HepG2 (cell line): ENCODE results near the gene NACC2. TPM values are rescaled to one million over a fixed set of nuclear protein-coding genes. Genes with fewer than 3 reads are reported as not detected.
A peak's percentile ranks its signal among the peaks of the same experiment; 100 is the strongest.

Experiments
- CC2D1A ChIP-seq: sonication (generic); formaldehyde crosslinking; IDR thresholded peaks from 2 replicates; pipeline ENCODE4 v1.8.1; 2023; ENCODE audit warnings: mild to moderate bottlenecking, missing genetic modification reagents
- PHF20 ChIP-seq: sonication (generic); formaldehyde crosslinking; IDR thresholded peaks from 2 replicates; pipeline ENCODE4 v1.5.0; 2020; ENCODE audit warnings: mild to moderate bottlenecking, missing genetic modification reagents
- RBM39 ChIP-seq: fragments of 200-400 bp; formaldehyde crosslinking; IDR thresholded peaks from one replicate; pipeline ENCODE4 v1.6.1; 2018; ENCODE audit warnings: antibody characterized with exemption, mild to moderate bottlenecking, low read depth, low read length; ENCODE audit not compliant: poor library complexity, severe bottlenecking
- SATB2 ChIP-seq: sonication (generic); formaldehyde crosslinking; IDR thresholded peaks from 2 replicates; pipeline ENCODE4 v1.5.0; 2020; ENCODE audit warnings: missing genetic modification reagents
- XBP1 ChIP-seq: sonication (generic); formaldehyde crosslinking; IDR thresholded peaks from 2 replicates; pipeline ENCODE4 v1.5.0; 2020; ENCODE audit warnings: missing genetic modification reagents
- ZNF10 ChIP-seq: sonication (generic); formaldehyde crosslinking; IDR thresholded peaks from 2 replicates; pipeline ENCODE4 v1.4.0; 2020; ENCODE audit warnings: mild to moderate bottlenecking, low read depth, missing genetic modification reagents, borderline replicate concordance
- ZNF205 ChIP-seq: IDR thresholded peaks from 2 replicates; pipeline ENCODE4 v1.6.1; 2018; ENCODE audit warnings: missing biosample characterization, missing genetic modification reagents
- ZNF292 ChIP-seq: sonication (generic); formaldehyde crosslinking; IDR thresholded peaks from 2 replicates; pipeline ENCODE4 v1.8.1; 2022; ENCODE audit warnings: mild to moderate bottlenecking, low read depth, missing genetic modification reagents, borderline replicate concordance
- ZNF879 ChIP-seq: sonication (generic); formaldehyde crosslinking; IDR thresholded peaks from 2 replicates; pipeline ENCODE4 v1.8.1; 2023; ENCODE audit warnings: missing genetic modification reagents
- ZSCAN9 ChIP-seq: IDR thresholded peaks from 2 replicates; pipeline ENCODE4 v1.6.1; 2016; ENCODE audit warnings: borderline replicate concordance
- polyA plus RNA-seq, 8 experiments: library from polyadenylated mRNA; depleted of rRNA in 3 of 8; stranded (reverse) in 7 of 8; unstranded in 1 of 8; fragments of >200 nt; fragmentation: Illumina TruSeq in 4 of 8; extraction: Trizol in 4 of 8; gene quantifications; 2 replicates each; pipeline versions ENCODE4 v1.2.1 to v1.2.3, GENCODE V29; 2011 to 2016; ENCODE audit warnings: low read depth in 4 of 8, missing spikeins in 1 of 8, mixed read lengths in 1 of 8; ENCODE audit not compliant: insufficient read depth in 1 of 8
- total RNA-seq, 5 experiments: library from RNA; depleted of rRNA; stranded (reverse); fragments of >200 nt; fragmentation: Illumina TruSeq; extraction: Trizol; gene quantifications; 2 replicates each; pipeline ENCODE4 v1.2.3, GENCODE V29; 2016; ENCODE audit warnings: low read depth in 1 of 5
- TF ChIP-seq, protein P1 (sequence below): sonication (generic); formaldehyde crosslinking; IDR thresholded peaks from 2 replicates; pipeline ENCODE4 v1.4.0; 2020; ENCODE audit warnings: missing genetic modification reagents, mild to moderate bottlenecking, borderline replicate concordance
- TF ChIP-seq, protein P2 (sequence below): sonication (generic); formaldehyde crosslinking; IDR thresholded peaks from 2 replicates; pipeline ENCODE4 v1.8.0; 2022; ENCODE audit warnings: missing genetic modification reagents, mild to moderate bottlenecking, moderate library complexity, borderline replicate concordance
- TF ChIP-seq, protein P3 (sequence below): sonication (generic); formaldehyde crosslinking; IDR thresholded peaks from 2 replicates; pipeline ENCODE4 v1.4.0; 2020; ENCODE audit warnings: missing genetic modification reagents, borderline replicate concordance
- TF ChIP-seq, protein P4 (sequence below): sonication (generic); formaldehyde crosslinking; IDR thresholded peaks from 2 replicates; pipeline ENCODE4 v1.8.0; 2022; ENCODE audit warnings: missing genetic modification reagents, low read depth, mild to moderate bottlenecking, borderline replicate concordance
- TF ChIP-seq, protein P5 (sequence below): IDR thresholded peaks from 2 replicates; pipeline ENCODE4 v1.4.0; 2020; ENCODE audit warnings: mild to moderate bottlenecking, missing genetic modification reagents

The NACC2 gene
- total and polyA plus RNA-seq, 2 of the 13 experiments (the other 11 are each of a cell fraction or from before 2014, with no cell fraction given), result 5.9 to 12.3 TPM

DNA sequence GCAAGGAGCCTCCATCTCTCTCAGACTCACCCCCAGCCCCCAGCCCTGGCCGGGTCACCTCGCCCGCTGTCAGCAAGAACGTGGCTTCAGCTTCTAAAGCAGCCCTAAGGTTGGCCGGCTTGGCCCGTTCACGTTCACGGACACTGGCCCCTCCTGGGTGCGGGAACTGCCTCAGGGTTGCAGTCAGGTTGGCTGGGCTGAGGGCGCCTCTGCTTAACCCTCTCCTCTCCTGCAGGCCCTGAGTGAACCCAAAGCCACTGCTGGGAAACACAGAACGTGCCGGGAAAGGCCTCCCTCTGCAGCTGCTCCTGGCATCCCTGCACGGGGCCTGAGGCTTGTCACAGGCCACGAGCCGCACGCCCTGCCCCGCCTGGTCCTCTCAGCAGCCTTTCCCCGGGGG lies 93.9 kb downstream of the NACC2 start (continued):
- TF ChIP-seq, protein P1, sequence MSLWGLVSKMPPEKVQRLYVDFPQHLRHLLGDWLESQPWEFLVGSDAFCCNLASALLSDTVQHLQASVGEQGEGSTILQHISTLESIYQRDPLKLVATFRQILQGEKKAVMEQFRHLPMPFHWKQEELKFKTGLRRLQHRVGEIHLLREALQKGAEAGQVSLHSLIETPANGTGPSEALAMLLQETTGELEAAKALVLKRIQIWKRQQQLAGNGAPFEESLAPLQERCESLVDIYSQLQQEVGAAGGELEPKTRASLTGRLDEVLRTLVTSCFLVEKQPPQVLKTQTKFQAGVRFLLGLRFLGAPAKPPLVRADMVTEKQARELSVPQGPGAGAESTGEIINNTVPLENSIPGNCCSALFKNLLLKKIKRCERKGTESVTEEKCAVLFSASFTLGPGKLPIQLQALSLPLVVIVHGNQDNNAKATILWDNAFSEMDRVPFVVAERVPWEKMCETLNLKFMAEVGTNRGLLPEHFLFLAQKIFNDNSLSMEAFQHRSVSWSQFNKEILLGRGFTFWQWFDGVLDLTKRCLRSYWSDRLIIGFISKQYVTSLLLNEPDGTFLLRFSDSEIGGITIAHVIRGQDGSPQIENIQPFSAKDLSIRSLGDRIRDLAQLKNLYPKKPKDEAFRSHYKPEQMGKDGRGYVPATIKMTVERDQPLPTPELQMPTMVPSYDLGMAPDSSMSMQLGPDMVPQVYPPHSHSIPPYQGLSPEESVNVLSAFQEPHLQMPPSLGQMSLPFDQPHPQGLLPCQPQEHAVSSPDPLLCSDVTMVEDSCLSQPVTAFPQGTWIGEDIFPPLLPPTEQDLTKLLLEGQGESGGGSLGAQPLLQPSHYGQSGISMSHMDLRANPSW, result no peak
- TF ChIP-seq, protein P2, sequence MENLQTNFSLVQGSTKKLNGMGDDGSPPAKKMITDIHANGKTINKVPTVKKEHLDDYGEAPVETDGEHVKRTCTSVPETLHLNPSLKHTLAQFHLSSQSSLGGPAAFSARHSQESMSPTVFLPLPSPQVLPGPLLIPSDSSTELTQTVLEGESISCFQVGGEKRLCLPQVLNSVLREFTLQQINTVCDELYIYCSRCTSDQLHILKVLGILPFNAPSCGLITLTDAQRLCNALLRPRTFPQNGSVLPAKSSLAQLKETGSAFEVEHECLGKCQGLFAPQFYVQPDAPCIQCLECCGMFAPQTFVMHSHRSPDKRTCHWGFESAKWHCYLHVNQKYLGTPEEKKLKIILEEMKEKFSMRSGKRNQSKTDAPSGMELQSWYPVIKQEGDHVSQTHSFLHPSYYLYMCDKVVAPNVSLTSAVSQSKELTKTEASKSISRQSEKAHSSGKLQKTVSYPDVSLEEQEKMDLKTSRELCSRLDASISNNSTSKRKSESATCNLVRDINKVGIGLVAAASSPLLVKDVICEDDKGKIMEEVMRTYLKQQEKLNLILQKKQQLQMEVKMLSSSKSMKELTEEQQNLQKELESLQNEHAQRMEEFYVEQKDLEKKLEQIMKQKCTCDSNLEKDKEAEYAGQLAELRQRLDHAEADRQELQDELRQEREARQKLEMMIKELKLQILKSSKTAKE (CRISPR knock-in tag), result peak; percentile 86
- no peak for TF ChIP-seq ZNF879
- TF ChIP-seq ZNF205 (CRISPR knock-in tag), result no peak
- TF ChIP-seq, protein P3, sequence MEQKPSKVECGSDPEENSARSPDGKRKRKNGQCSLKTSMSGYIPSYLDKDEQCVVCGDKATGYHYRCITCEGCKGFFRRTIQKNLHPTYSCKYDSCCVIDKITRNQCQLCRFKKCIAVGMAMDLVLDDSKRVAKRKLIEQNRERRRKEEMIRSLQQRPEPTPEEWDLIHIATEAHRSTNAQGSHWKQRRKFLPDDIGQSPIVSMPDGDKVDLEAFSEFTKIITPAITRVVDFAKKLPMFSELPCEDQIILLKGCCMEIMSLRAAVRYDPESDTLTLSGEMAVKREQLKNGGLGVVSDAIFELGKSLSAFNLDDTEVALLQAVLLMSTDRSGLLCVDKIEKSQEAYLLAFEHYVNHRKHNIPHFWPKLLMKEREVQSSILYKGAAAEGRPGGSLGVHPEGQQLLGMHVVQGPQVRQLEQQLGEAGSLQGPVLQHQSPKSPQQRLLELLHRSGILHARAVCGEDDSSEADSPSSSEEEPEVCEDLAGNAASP (CRISPR knock-in tag), result peak; percentile 79; the same call in 1 of the 2 replicates
- TF ChIP-seq CC2D1A (CRISPR knock-in tag), result no peak
- TF ChIP-seq, protein P4, sequence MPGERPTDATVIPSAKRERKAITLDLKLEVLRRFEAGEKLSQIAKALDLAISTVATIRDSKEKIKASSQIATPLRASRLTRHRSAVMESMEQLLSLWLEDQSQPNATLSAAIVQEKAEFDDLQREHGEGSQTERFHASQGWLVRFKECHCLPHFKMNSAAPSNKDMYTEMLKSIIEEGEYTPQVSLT (CRISPR knock-in tag), result no peak
- no peak for TF ChIP-seq ZNF10 (CRISPR knock-in tag)
- TF ChIP-seq RBM39, result no peak
- 0 out of 2 replicates have a peak, but pooled peaks have one; percentile 55 for TF ChIP-seq ZNF292 (CRISPR knock-in tag)
- TF ChIP-seq PHF20 (CRISPR knock-in tag), result no peak
- TF ChIP-seq SATB2 (CRISPR knock-in tag), result no peak
- TF ChIP-seq XBP1 (CRISPR knock-in tag), result no peak
- no peak for TF ChIP-seq ZSCAN9
- TF ChIP-seq, protein P5, sequence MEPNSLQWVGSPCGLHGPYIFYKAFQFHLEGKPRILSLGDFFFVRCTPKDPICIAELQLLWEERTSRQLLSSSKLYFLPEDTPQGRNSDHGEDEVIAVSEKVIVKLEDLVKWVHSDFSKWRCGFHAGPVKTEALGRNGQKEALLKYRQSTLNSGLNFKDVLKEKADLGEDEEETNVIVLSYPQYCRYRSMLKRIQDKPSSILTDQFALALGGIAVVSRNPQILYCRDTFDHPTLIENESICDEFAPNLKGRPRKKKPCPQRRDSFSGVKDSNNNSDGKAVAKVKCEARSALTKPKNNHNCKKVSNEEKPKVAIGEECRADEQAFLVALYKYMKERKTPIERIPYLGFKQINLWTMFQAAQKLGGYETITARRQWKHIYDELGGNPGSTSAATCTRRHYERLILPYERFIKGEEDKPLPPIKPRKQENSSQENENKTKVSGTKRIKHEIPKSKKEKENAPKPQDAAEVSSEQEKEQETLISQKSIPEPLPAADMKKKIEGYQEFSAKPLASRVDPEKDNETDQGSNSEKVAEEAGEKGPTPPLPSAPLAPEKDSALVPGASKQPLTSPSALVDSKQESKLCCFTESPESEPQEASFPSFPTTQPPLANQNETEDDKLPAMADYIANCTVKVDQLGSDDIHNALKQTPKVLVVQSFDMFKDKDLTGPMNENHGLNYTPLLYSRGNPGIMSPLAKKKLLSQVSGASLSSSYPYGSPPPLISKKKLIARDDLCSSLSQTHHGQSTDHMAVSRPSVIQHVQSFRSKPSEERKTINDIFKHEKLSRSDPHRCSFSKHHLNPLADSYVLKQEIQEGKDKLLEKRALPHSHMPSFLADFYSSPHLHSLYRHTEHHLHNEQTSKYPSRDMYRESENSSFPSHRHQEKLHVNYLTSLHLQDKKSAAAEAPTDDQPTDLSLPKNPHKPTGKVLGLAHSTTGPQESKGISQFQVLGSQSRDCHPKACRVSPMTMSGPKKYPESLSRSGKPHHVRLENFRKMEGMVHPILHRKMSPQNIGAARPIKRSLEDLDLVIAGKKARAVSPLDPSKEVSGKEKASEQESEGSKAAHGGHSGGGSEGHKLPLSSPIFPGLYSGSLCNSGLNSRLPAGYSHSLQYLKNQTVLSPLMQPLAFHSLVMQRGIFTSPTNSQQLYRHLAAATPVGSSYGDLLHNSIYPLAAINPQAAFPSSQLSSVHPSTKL (CRISPR knock-in tag), result 0 out of 2 replicates have a peak, but pooled peaks have one; percentile 16
